Measurements from ENCODE around the gene OR8A1.

DNA sequence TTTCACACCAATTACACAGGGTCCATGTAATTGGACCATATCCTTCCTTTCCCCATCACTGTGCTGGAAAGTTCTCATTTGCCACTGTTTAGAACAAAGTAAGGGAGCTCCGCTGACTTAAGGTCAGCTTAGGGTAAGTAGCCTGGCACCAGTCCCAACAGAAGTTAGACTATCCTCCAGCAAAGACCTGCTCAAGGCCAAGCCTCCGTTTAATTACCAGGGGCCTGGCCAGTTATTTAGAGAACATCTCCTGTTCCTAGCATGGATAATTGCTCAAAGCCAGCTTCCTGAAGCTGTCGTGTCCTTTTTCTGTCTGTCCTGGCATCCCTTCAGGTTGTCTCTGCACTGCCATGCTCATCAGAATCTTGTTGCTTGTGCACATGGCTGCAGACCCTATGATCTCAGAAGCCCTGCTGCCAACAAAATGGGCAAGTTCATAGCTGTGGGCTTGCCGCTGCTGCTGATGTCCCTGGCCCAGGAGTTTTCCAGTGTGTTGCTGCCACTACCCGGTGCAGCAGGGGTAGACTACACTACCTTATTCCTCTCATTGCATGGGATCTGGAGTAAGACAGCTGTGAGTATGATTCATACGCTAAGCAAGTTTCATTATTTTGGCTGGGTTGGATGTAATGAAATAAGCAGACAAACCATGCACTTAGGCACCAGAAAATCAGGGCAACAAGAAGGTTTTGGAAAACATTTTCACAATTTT lies 8.1 kb downstream of the OR8A1 start:
- TF ChIP-seq, protein P1, sequence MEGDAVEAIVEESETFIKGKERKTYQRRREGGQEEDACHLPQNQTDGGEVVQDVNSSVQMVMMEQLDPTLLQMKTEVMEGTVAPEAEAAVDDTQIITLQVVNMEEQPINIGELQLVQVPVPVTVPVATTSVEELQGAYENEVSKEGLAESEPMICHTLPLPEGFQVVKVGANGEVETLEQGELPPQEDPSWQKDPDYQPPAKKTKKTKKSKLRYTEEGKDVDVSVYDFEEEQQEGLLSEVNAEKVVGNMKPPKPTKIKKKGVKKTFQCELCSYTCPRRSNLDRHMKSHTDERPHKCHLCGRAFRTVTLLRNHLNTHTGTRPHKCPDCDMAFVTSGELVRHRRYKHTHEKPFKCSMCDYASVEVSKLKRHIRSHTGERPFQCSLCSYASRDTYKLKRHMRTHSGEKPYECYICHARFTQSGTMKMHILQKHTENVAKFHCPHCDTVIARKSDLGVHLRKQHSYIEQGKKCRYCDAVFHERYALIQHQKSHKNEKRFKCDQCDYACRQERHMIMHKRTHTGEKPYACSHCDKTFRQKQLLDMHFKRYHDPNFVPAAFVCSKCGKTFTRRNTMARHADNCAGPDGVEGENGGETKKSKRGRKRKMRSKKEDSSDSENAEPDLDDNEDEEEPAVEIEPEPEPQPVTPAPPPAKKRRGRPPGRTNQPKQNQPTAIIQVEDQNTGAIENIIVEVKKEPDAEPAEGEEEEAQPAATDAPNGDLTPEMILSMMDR (IDR thresholded peaks at IDR 0.05) = no peak
- no peak for TF ChIP-seq POLR2A (IDR thresholded peaks at IDR 0.05)
- no peak for TF ChIP-seq POLR2AphosphoS5 (IDR thresholded peaks at IDR 0.05)

All from prostate gland (tissue), 2 donors.